ENCODE results near the gene NOXA1. TPM values are rescaled to one million over a fixed set of nuclear protein-coding genes. Genes with fewer than 3 reads are reported as not detected.
"Not testable (repeated sequence)": the region's sequence is repeated elsewhere in the genome, so short reads cannot be mapped to it uniquely, and the experiment has no call there.

NOXA1 gene, protein sequence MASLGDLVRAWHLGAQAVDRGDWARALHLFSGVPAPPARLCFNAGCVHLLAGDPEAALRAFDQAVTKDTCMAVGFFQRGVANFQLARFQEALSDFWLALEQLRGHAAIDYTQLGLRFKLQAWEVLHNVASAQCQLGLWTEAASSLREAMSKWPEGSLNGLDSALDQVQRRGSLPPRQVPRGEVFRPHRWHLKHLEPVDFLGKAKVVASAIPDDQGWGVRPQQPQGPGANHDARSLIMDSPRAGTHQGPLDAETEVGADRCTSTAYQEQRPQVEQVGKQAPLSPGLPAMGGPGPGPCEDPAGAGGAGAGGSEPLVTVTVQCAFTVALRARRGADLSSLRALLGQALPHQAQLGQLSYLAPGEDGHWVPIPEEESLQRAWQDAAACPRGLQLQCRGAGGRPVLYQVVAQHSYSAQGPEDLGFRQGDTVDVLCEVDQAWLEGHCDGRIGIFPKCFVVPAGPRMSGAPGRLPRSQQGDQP
- 1 to 10 TPM; 4.5 to 5.6 TPM for total RNA-seq
- under 1 TPM; 0.29 to 1.00 TPM for polyA plus RNA-seq

DNA sequence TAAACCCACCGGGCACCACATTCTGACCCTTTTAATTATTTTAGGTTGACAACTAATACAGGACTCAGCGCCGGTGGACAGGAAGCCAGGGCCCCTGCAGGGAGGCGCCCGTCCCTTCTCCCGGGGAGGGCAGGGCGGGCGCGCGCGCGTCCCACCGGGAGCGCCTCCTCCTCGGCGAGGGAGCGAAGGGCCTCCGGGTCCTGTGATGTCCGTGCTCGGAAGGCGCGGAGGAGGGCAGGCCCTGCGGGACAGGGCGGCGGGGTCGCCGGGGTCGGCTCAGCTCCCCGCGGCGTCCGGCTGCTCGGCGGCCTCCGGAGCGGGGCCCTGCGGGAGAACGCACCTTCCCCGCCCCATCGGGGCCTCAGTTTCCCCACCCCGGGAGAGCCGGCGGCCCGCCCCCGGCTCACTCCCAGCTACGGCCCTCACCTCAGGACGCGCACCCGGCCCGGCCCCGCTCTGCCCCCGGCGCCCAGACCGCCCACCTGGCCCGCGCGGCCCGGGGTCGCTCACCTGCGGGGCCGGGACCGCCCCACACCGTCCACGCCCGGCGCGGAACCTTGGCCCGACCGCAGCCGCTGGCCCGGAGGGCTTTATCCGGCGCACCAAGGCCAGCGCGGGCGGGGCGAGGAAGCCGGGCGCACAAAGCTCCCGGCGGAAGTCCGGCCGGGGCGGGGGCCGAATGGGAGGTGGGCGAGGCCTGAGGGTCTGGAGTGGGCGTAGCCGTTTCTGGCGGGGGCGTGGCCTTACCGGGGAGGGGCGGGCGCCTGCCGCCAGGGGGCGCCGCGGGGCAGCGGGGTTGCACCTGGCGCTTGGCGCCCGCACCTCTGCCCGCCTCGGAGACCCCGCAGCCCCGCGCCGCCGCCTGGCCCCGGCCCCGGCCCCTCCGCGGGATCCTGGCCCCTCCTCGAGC is at the start of gene NOXA1, which contains the start of gene EXD3:
TSS of gene NOXA1 (plus strand) at position 790 of the 910 bp plus-strand sequence. CDS start 137 bp downstream, outside the sequence.
TSS of gene EXD3 (minus strand) at position 559 of the 910 bp plus-strand sequence. CDS start 27,805 bp downstream, outside the sequence.
- H3K4me3 ChIP-seq (ENCODE audit: low read length in 2 of 2): peak within 1 kb of the TSS; percentile 57
- POLR2A ChIA-PET (ENCODE audit: partially characterized antibody): interaction anchor here (0.7 to 2.1 kb wide), 24 partner anchors 11 to 706 kb away, joined by 3 to 14 read pairs (median 4); partner anchors contain the start of genes ENTPD8, MRPL41, NELFB and NRARP
- H3K9me3 ChIP-seq (ENCODE audit: control insufficient read depth in 1 of 2, low read length in 2 of 2): no peaks in the 10 kb centered on the region
- Mint-ChIP-seq H3K27me3 (no peaks in the 10 kb centered on the region), H3K4me1 (peaks cover 5 to 21% (median 9%) of the 10 kb centered on the region in 4 donors), H3K9me3 (no peaks in the 10 kb centered on the region), H3K27ac (peak within 1 kb of the TSS; percentile 37 to 87 (median 73)), H3K4me3 (peak within 1 kb of the TSS; percentile 82 to 87 (median 85)), H3K36me3 (no peaks in the 10 kb centered on the region)
- H3K4me1 ChIP-seq (ENCODE audit: insufficient read depth, low read length): peaks cover 24% of the 10 kb centered on the region
- H3K36me3 ChIP-seq (ENCODE audit: insufficient read depth, low read length): no peaks in the 10 kb centered on the region
- no peaks in the 10 kb centered on the region for H3K27me3 ChIP-seq (ENCODE audit: insufficient read depth, low read length)
- intact Hi-C loops (cut with micrococcal nuclease): loop anchor here (1.0 to 10.0 kb wide), 4 partner anchors 22 to 132 kb away; partner anchors contain the start of genes MRPL41, NSMF and PNPLA7
- peak within 1 kb of the TSS; percentile 43 for H3K27ac ChIP-seq (ENCODE audit: low read depth, low read length)
- peak; percentile 89 to 93 (median 91) for DNase-seq
- CTCF ChIA-PET (ENCODE audit: partially characterized antibody): interaction anchor here (0.5 to 1.0 kb wide), 4 partner anchors 20 to 99 kb away, joined by 3 to 4 read pairs (median 3); no protein-coding TSS in a partner anchor

DNA sequence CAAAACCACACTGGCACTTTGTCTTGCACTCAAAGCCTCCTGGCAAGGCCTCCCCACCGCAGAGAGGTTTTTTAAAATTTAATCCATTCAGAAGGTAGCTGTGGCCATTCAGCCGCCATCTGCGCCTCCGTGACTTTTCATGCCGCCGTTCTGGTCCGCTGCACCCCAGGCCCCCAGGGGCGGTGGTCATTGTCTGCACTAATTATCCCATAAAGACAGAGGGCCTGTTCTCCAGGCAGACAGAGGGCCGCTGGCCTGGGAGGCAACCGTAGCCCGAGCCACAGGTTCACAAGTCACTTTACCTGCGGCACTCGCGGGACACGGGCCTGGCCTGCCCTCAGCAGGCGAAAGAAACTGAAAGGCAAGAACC is 49.6 kb upstream of the NOXA1 start:
- H3K9me3 Mint-ChIP-seq: no peaks in the 10 kb centered on the region
- no peaks in the 10 kb centered on the region for H3K4me1 Mint-ChIP-seq
- H3K27me3 ChIP-seq (ENCODE audit: insufficient read depth, low read length): no peaks in the 10 kb centered on the region
- no peaks in the 10 kb centered on the region for H3K9me3 ChIP-seq (ENCODE audit: control insufficient read depth in 1 of 2, low read length in 2 of 2)
- H3K27me3 Mint-ChIP-seq: no peaks in the 10 kb centered on the region
- CTCF ChIA-PET (ENCODE audit: partially characterized antibody): no interaction called here
- no peak overlapping the region for H3K4me3 ChIP-seq (ENCODE audit: low read length in 2 of 2)
- no peaks in the 10 kb centered on the region for H3K36me3 ChIP-seq (ENCODE audit: insufficient read depth, low read length)
- H3K4me1 ChIP-seq (ENCODE audit: insufficient read depth, low read length): no peaks in the 10 kb centered on the region
- intact Hi-C loops (cut with micrococcal nuclease): no loop called here
- no peak for DNase-seq
- H3K4me3 Mint-ChIP-seq: no peak overlapping the region
- POLR2A ChIA-PET (ENCODE audit: partially characterized antibody): no interaction called here
- H3K27ac Mint-ChIP-seq: no peak overlapping the region
- no peaks in the 10 kb centered on the region for H3K36me3 Mint-ChIP-seq
- no peak overlapping the region for H3K27ac ChIP-seq (ENCODE audit: low read depth, low read length)

DNA sequence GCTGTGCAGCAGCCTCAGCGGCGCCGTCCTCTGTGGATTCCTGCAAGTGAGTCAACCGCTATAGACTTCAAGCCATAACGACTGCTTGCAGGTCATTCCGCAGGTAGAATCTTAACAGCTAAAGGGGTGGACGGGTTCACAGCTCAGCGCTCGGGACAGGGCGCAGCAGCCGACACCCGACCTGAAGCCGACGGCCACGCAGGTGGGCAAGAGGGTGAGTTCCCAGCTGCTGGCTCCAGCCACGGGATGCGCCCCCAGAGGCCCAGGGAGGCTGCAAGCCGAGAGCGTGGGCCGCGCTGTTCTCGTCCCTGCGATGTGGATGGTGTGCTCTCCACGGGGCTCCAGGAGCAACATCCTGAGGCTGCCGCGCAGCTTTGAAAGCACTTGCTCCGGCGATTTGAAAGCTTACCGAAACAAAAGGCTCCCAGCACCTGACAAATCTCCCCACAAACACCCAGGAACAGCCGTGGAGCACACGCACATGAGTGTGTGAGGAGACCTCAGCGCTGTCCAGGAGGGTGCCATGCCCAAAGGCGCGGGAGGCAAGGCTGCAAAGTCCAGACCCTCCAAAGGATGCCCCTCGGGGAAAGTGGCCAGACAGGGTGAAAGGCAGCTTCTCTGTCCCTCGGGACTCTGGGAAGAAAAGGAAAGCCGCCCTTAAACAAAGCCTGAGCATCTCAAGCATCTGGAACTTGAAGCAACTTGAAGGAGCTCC is 48.9 kb upstream of the NOXA1 start:
- H3K4me1 ChIP-seq (ENCODE audit: insufficient read depth, low read length): no peaks in the 10 kb centered on the region
- intact Hi-C loops (cut with micrococcal nuclease): no loop called here
- DNase-seq: no peak
- Mint-ChIP-seq H3K27ac (no peak overlapping the region), H3K36me3 (no peaks in the 10 kb centered on the region), H3K27me3 (no peaks in the 10 kb centered on the region), H3K4me3 (no peak overlapping the region), H3K9me3 (no peaks in the 10 kb centered on the region), H3K4me1 (no peaks in the 10 kb centered on the region)
- ChIA-PET CTCF (ENCODE audit: partially characterized antibody) (no interaction called here), POLR2A (ENCODE audit: partially characterized antibody) (no interaction called here)
- H3K27me3 ChIP-seq (ENCODE audit: insufficient read depth, low read length): no peaks in the 10 kb centered on the region
- H3K36me3 ChIP-seq (ENCODE audit: insufficient read depth, low read length): no peaks in the 10 kb centered on the region
- H3K27ac ChIP-seq (ENCODE audit: low read depth, low read length): no peak overlapping the region
- H3K9me3 ChIP-seq (ENCODE audit: control insufficient read depth in 1 of 2, low read length in 2 of 2): no peaks in the 10 kb centered on the region
- no peak overlapping the region for H3K4me3 ChIP-seq (ENCODE audit: low read length in 2 of 2)

DNA sequence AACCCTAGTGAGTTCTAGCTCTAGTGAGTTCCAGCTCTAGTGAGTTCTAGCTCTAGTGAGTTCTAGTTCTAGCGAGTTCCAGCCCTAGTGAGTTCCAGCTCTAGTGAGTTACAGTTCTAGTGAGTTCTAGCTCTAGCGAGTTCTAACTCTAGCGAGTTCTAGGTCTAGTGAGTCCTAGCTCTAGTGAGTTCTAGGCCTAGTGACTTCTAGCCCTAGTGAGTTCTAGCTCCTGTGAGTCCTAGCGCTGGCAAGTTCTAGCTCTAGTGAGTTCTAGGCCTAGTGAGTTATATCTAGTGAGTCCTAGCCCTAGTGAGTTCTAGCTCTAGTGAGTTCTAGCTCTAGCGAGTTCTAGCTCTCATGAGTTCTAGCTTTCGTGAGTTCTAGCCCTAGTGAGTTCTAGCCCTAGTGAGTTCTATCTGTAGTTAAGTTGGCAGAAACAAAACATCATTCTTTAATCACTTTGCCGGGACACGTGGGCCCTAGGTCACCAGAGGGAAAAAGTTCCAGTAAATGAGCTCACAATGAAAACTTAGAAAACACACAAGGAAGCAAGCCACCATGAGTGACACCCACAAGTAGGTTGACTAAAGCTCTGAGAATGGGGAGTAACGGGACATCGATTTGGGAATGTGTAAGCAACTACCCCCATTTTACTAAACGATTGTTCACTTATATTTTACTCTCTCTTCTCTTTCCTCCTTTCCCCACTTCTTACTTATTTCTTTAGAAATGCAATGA is 47.7 kb upstream of the NOXA1 start:
- H3K27ac Mint-ChIP-seq: no peak overlapping the region
- intact Hi-C loops (cut with micrococcal nuclease): no loop called here
- no peaks in the 10 kb centered on the region for H3K9me3 ChIP-seq (ENCODE audit: control insufficient read depth in 1 of 2, low read length in 2 of 2)
- no peaks in the 10 kb centered on the region for H3K4me1 ChIP-seq (ENCODE audit: insufficient read depth, low read length)
- no peaks in the 10 kb centered on the region for H3K27me3 Mint-ChIP-seq
- no peak overlapping the region for H3K4me3 Mint-ChIP-seq
- H3K36me3 ChIP-seq (ENCODE audit: insufficient read depth, low read length): no peaks in the 10 kb centered on the region
- CTCF ChIA-PET (ENCODE audit: partially characterized antibody): interaction anchor here (0.7 to 1.1 kb wide), 2 partner anchors 14 to 32 kb away, joined by 3 read pairs; no protein-coding TSS in a partner anchor
- POLR2A ChIA-PET (ENCODE audit: partially characterized antibody): no interaction called here
- no peak overlapping the region for H3K4me3 ChIP-seq (ENCODE audit: low read length in 2 of 2)
- no peaks in the 10 kb centered on the region for H3K9me3 Mint-ChIP-seq
- H3K27me3 ChIP-seq (ENCODE audit: insufficient read depth, low read length): no peaks in the 10 kb centered on the region
- no peaks in the 10 kb centered on the region for H3K4me1 Mint-ChIP-seq
- DNase-seq: no peak
- no peak overlapping the region for H3K27ac ChIP-seq (ENCODE audit: low read depth, low read length)
- H3K36me3 Mint-ChIP-seq: no peaks in the 10 kb centered on the region

DNA sequence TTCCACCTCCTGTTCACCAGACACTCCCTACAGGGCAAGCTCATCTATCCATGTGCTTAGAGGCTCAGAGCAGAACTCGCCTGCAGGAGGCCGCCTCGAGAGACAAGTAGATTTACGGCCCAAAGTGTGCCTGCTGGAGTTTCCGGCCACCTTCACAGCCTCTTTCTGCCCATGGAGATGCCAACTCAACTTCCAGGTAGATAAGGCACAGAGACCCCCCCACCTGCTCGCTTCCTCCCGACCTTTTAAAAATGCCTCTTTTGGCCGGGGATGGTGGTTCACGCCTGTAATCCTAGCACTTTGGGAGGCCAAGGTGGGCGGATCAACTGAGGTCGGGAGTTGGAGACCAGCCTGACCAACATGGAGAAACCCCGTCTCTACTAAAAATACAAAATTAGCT is 46.8 kb upstream of the NOXA1 start:
- no peak for DNase-seq

DNA sequence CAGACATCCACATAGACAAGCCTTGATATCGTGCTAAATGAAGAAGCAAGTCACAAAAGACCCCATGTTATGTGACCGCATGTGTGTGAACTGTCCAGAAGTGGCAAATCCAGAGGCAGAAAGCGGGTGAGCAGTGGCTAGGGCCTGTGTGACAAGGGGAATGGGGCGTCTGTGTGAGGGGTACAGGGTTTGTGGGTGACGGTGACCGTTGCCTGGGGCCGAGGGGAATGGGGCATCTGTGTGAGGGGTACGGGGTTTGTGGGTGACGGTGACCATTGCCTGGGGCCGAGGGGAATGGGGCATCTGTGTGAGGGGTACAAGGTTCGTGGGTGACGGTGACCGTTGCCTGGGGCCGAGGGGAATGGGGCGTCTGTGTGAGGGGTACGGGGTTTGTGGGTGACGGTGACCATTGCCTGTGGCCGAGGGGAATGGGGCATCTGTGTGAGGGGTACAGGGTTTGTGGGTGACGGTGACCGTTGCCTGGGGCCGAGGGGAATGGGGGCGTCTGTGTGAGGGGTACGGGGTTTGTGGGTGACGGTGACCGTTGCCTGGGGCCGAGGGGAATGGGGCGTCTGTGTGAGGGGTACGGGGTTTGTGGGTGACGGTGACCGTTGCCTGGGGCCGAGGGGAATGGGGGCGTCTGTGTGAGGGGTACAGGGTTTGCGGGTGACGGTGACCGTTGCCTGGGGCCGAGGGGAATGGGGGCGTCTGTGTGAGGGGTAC is 44.3 kb upstream of the NOXA1 start:
- H3K27ac ChIP-seq (ENCODE audit: low read depth, low read length); H3K36me3 Mint-ChIP-seq; H3K4me3 Mint-ChIP-seq; H3K4me3 ChIP-seq (ENCODE audit: low read length in 2 of 2); H3K4me1 Mint-ChIP-seq; H3K36me3 ChIP-seq (ENCODE audit: insufficient read depth, low read length); intact Hi-C loops (cut with micrococcal nuclease); H3K27me3 ChIP-seq (ENCODE audit: insufficient read depth, low read length); H3K27me3 Mint-ChIP-seq; POLR2A ChIA-PET (ENCODE audit: partially characterized antibody); H3K9me3 ChIP-seq (ENCODE audit: control insufficient read depth in 1 of 2, low read length in 2 of 2); H3K4me1 ChIP-seq (ENCODE audit: insufficient read depth, low read length); DNase-seq; CTCF ChIA-PET (ENCODE audit: partially characterized antibody); H3K9me3 Mint-ChIP-seq; H3K27ac Mint-ChIP-seq: not testable (repeated sequence)

More for the DNA sequence above, 46.8 kb upstream of the NOXA1 start:
- no peak overlapping the region for H3K4me3 Mint-ChIP-seq
- H3K9me3 Mint-ChIP-seq: no peaks in the 10 kb centered on the region
- no peaks in the 10 kb centered on the region for H3K4me1 Mint-ChIP-seq
- Histone ChIP-seq H3K27me3 (ENCODE audit: insufficient read depth, low read length) (no peaks in the 10 kb centered on the region), H3K4me3 (ENCODE audit: low read length in 2 of 2) (no peak overlapping the region), H3K36me3 (ENCODE audit: insufficient read depth, low read length) (no peaks in the 10 kb centered on the region), H3K4me1 (ENCODE audit: insufficient read depth, low read length) (no peaks in the 10 kb centered on the region), H3K9me3 (ENCODE audit: control insufficient read depth in 1 of 2, low read length in 2 of 2) (no peaks in the 10 kb centered on the region), H3K27ac (ENCODE audit: low read depth, low read length) (no peak overlapping the region)
- no peaks in the 10 kb centered on the region for H3K27me3 Mint-ChIP-seq
- POLR2A ChIA-PET (ENCODE audit: partially characterized antibody): no interaction called here
- intact Hi-C loops (cut with micrococcal nuclease): no loop called here
- CTCF ChIA-PET (ENCODE audit: partially characterized antibody): interaction anchor here (0.7 kb wide), 1 partner anchor 15 kb away, joined by 3 read pairs; no protein-coding TSS in a partner anchor
- no peak overlapping the region for H3K27ac Mint-ChIP-seq
- H3K36me3 Mint-ChIP-seq: no peaks in the 10 kb centered on the region
